GM18502 (cell line): ENCODE measurements around the gene IRX4.
"Not testable (repeated sequence)": the region's sequence is repeated elsewhere in the genome, so short reads cannot be mapped to it uniquely, and the experiment has no call there.

Experiments used
- ATAC-seq: cut with Tn5 transposase; IDR thresholded peaks from one replicate; pipeline ENCODE4 v1.9.1; 2021; ENCODE audit warnings: mild to moderate bottlenecking; ENCODE audit not compliant: unreplicated experiment, poor library complexity

IRX4 gene

GRCh38 chr5:1880377-1881025 is 2.2 kb downstream of the IRX4 start:
- no peak for ATAC-seq

GRCh38 chr5:1879292-1880263 is 3.1 kb downstream of the IRX4 start:
- ATAC-seq = no peak

GRCh38 chr5:1878050-1878849 is 4.5 kb downstream of the IRX4 start:
- no peak for ATAC-seq

GRCh38 chr5:1877103-1878049 is 5.3 kb downstream of the IRX4 start:
- ATAC-seq = no peak

GRCh38 chr5:1876660-1877064 is 6.1 kb downstream of the IRX4 start:
- ATAC-seq = no peak

- ATAC-seq = no peak
These were observed 6.7 kb downstream of the IRX4 start for GRCh38 chr5:1875843-1876659.

GRCh38 chr5:1875281-1875842 is 7.4 kb downstream of the IRX4 start:
- ATAC-seq = no peak

GRCh38 chr5:1874771-1875220 is 7.9 kb downstream of the IRX4 start:
- ATAC-seq = no peak

- no peak for ATAC-seq
These were observed 8.4 kb downstream of the IRX4 start for GRCh38 chr5:1874348-1874747.

GRCh38 chr5:1873243-1873959 is 9.3 kb downstream of the IRX4 start:
- ATAC-seq = no peak

- ATAC-seq = no peak
These were observed 11.3 kb downstream of the IRX4 start for GRCh38 chr5:1871441-1871840.

- not testable (repeated sequence) for ATAC-seq
These were observed 12.1 kb downstream of the IRX4 start for GRCh38 chr5:1870435-1871272.

GRCh38 chr5:1868886-1869475 is 13.7 kb downstream of the IRX4 start:
- no peak for ATAC-seq

- ATAC-seq = no peak
These were observed 14.9 kb downstream of the IRX4 start for GRCh38 chr5:1867815-1868143.

- ATAC-seq = no peak
These were observed 15.5 kb downstream of the IRX4 start for GRCh38 chr5:1867114-1867814.

GRCh38 chr5:1865948-1866347 is 16.8 kb downstream of the IRX4 start:
- no peak for ATAC-seq
